Kidney capillary endothelial cell (primary cell): ENCODE results near the gene RPSA.
"Not testable (repeated sequence)": the region's sequence is repeated elsewhere in the genome, so short reads cannot be mapped to it uniquely, and the experiment has no call there.

Experiments used
- DNase-seq: peaks from one replicate; pipeline ENCODE4 v3.0.0-alpha.2; 2018; ENCODE audit warnings: low spot score

The RPSA gene

GRCh38 chr3:39388741-39389248 is 17.7 kb upstream of the RPSA start:
- DNase-seq = no peak

- DNase-seq = peak; percentile 71
These were observed 16.3 kb upstream of the RPSA start for GRCh38 chr3:39390181-39390580.

GRCh38 chr3:39396690-39397089 is 9.8 kb upstream of the RPSA start:
- DNase-seq = no peak

- DNase-seq = no peak
These were observed 7.8 kb upstream of the RPSA start for GRCh38 chr3:39398700-39399099.

- DNase-seq = no peak
These were observed 4.5 kb upstream of the RPSA start for GRCh38 chr3:39401983-39402382.

GRCh38 chr3:39404943-39405686 is 1.4 kb upstream of the RPSA start:
- DNase-seq = no peak

- no peak for DNase-seq
These were observed 693 bp upstream of the RPSA start for GRCh38 chr3:39405687-39406367.

GRCh38 chr3:39407259-39407629 is 724 bp downstream of the RPSA start:
- no peak for DNase-seq

GRCh38 chr3:39407773-39408492 is 1.4 kb downstream of the RPSA start:
- DNase-seq = no peak

- no peak for DNase-seq
These were observed 2.2 kb downstream of the RPSA start for GRCh38 chr3:39408493-39409372.

GRCh38 chr3:39409514-39410136 is 3.1 kb downstream of the RPSA start:
- no peak for DNase-seq

- no peak for DNase-seq
These were observed 4.4 kb downstream of the RPSA start for GRCh38 chr3:39410893-39411292.

GRCh38 chr3:39412668-39413260 is 6.2 kb downstream of the RPSA start:
- no peak for DNase-seq

- DNase-seq = no peak
These were observed 7.3 kb downstream of the RPSA start for GRCh38 chr3:39413691-39414420.

GRCh38 chr3:39414421-39414907 is 7.9 kb downstream of the RPSA start:
- DNase-seq = no peak

- DNase-seq = not testable (repeated sequence)
These were observed 8.8 kb downstream of the RPSA start for GRCh38 chr3:39415302-39415701.

GRCh38 chr3:39415983-39416382 is 9.5 kb downstream of the RPSA start:
- DNase-seq = no peak

- not testable (repeated sequence) for DNase-seq
These were observed 10.5 kb downstream of the RPSA start for GRCh38 chr3:39416998-39417397.

GRCh38 chr3:39418556-39419225 is 12.2 kb downstream of the RPSA start:
- DNase-seq = not testable (repeated sequence)
